ENCODE results near the gene PIAS4. TPM values are rescaled to one million over a fixed set of nuclear protein-coding genes. Genes with fewer than 3 reads are reported as not detected.
A peak's percentile ranks its signal among the peaks of the same experiment; 100 is the strongest.

The PIAS4 gene
- total and polyA plus RNA-seq, 2 of the 13 experiments (the other 11 are each of a cell fraction or from before 2014, with no cell fraction given) = 9.0 to 20.1 TPM

DNA sequence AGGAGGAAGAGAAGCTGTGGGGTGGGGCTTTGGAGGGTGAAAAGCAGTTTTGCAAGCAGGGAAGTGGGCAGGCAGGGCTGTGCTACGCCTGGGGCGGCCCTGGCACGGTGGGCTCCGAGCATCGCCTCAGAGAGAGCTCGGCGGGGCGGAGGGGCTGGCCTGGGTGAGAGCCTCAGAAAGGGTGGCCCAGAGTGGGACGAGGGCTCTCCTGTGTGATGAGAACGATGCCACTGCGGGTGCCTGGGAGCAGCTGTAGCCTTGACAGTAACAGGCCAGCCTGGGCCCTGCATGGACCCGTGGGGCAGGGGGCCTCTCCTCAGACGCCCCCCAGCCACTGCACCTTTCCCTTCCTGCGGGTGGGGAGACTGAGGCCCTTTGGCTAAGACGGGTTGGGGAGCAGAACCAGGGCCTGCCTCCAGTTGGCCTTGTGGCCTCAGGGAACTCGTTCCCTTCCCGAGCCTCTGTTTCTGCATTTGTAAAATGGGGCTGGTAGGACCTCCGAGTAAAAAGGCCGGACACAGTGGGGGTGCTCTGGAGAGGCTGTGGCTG lies 27.6 kb downstream of the PIAS4 start:
- Histone ChIP-seq H3K9ac (ENCODE audit: insufficient read depth, low read depth, low read length) (no peak overlapping the region), H3K27ac (ENCODE audit: extremely low read length, insufficient read depth, low read length) (no peak overlapping the region), H3K36me3 (replicated peaks in 1 of 2; ENCODE audit: control insufficient read depth in 1 of 2, insufficient read depth in 2 of 2, low read length in 2 of 2) (peaks cover 16 to 23% of the 10 kb centered on the region in 2 experiments; a peak in 4 of 5 replicates), H2AFZ (ENCODE audit: low read length) (no peak overlapping the region), H3K4me1 (ENCODE audit: insufficient read depth, low read length) (no peaks in the 10 kb centered on the region), H4K20me1 (ENCODE audit: insufficient read depth, low read length) (no peaks in the 10 kb centered on the region), H3K27me3 (ENCODE audit: control insufficient read depth in 1 of 2, insufficient read depth in 2 of 2, low read length in 2 of 2) (no peaks in the 10 kb centered on the region; a peak in 1 of 5 replicates), H3K4me3 (replicated peaks in 1 of 3; ENCODE audit: insufficient read depth in 1 of 3, low read depth in 2 of 3, low read length in 3 of 3) (no peak overlapping the region), H3K79me2 (ENCODE audit: insufficient read depth, low read length) (no peaks in the 10 kb centered on the region), H3K9me3 (ENCODE audit: low read length) (no peaks in the 10 kb centered on the region), H3K4me2 (ENCODE audit: low read depth, low read length) (no peak overlapping the region)
- TF ChIP-seq, protein P1, sequence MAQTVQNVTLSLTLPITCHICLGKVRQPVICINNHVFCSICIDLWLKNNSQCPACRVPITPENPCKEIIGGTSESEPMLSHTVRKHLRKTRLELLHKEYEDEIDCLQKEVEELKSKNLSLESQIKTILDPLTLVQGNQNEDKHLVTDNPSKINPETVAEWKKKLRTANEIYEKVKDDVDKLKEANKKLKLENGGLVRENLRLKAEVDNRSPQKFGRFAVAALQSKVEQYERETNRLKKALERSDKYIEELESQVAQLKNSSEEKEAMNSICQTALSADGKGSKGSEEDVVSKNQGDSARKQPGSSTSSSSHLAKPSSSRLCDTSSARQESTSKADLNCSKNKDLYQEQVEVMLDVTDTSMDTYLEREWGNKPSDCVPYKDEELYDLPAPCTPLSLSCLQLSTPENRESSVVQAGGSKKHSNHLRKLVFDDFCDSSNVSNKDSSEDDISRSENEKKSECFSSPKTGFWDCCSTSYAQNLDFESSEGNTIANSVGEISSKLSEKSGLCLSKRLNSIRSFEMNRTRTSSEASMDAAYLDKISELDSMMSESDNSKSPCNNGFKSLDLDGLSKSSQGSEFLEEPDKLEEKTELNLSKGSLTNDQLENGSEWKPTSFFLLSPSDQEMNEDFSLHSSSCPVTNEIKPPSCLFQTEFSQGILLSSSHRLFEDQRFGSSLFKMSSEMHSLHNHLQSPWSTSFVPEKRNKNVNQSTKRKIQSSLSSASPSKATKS (CRISPR knock-in tag; IDR thresholded peaks at IDR 0.05) = no peak
- TF ChIP-seq ZBTB7A (CRISPR knock-in tag; IDR thresholded peaks at IDR 0.05) = no peak
- TF ChIP-seq MYNN (CRISPR knock-in tag; IDR thresholded peaks at IDR 0.05; ENCODE audit: low read depth) = no peak
- TF ChIP-seq, protein P2, sequence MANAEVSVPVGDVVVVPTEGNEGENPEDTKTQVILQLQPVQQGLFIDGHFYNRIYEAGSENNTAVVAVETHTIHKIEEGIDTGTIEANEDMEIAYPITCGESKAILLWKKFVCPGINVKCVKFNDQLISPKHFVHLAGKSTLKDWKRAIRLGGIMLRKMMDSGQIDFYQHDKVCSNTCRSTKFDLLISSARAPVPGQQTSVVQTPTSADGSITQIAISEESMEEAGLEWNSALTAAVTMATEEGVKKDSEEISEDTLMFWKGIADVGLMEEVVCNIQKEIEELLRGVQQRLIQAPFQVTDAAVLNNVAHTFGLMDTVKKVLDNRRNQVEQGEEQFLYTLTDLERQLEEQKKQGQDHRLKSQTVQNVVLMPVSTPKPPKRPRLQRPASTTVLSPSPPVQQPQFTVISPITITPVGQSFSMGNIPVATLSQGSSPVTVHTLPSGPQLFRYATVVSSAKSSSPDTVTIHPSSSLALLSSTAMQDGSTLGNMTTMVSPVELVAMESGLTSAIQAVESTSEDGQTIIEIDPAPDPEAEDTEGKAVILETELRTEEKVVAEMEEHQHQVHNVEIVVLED (CRISPR knock-in tag; IDR thresholded peaks at IDR 0.05; ENCODE audit: borderline replicate concordance) = no peak
- TF ChIP-seq RXRB (CRISPR knock-in tag; IDR thresholded peaks at IDR 0.05; ENCODE audit: borderline replicate concordance) = no peak
- TF ChIP-seq, protein P3, sequence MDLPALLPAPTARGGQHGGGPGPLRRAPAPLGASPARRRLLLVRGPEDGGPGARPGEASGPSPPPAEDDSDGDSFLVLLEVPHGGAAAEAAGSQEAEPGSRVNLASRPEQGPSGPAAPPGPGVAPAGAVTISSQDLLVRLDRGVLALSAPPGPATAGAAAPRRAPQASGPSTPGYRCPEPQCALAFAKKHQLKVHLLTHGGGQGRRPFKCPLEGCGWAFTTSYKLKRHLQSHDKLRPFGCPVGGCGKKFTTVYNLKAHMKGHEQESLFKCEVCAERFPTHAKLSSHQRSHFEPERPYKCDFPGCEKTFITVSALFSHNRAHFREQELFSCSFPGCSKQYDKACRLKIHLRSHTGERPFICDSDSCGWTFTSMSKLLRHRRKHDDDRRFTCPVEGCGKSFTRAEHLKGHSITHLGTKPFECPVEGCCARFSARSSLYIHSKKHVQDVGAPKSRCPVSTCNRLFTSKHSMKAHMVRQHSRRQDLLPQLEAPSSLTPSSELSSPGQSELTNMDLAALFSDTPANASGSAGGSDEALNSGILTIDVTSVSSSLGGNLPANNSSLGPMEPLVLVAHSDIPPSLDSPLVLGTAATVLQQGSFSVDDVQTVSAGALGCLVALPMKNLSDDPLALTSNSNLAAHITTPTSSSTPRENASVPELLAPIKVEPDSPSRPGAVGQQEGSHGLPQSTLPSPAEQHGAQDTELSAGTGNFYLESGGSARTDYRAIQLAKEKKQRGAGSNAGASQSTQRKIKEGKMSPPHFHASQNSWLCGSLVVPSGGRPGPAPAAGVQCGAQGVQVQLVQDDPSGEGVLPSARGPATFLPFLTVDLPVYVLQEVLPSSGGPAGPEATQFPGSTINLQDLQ (CRISPR knock-in tag; IDR thresholded peaks at IDR 0.05) = no peak
- TF ChIP-seq, protein P4, sequence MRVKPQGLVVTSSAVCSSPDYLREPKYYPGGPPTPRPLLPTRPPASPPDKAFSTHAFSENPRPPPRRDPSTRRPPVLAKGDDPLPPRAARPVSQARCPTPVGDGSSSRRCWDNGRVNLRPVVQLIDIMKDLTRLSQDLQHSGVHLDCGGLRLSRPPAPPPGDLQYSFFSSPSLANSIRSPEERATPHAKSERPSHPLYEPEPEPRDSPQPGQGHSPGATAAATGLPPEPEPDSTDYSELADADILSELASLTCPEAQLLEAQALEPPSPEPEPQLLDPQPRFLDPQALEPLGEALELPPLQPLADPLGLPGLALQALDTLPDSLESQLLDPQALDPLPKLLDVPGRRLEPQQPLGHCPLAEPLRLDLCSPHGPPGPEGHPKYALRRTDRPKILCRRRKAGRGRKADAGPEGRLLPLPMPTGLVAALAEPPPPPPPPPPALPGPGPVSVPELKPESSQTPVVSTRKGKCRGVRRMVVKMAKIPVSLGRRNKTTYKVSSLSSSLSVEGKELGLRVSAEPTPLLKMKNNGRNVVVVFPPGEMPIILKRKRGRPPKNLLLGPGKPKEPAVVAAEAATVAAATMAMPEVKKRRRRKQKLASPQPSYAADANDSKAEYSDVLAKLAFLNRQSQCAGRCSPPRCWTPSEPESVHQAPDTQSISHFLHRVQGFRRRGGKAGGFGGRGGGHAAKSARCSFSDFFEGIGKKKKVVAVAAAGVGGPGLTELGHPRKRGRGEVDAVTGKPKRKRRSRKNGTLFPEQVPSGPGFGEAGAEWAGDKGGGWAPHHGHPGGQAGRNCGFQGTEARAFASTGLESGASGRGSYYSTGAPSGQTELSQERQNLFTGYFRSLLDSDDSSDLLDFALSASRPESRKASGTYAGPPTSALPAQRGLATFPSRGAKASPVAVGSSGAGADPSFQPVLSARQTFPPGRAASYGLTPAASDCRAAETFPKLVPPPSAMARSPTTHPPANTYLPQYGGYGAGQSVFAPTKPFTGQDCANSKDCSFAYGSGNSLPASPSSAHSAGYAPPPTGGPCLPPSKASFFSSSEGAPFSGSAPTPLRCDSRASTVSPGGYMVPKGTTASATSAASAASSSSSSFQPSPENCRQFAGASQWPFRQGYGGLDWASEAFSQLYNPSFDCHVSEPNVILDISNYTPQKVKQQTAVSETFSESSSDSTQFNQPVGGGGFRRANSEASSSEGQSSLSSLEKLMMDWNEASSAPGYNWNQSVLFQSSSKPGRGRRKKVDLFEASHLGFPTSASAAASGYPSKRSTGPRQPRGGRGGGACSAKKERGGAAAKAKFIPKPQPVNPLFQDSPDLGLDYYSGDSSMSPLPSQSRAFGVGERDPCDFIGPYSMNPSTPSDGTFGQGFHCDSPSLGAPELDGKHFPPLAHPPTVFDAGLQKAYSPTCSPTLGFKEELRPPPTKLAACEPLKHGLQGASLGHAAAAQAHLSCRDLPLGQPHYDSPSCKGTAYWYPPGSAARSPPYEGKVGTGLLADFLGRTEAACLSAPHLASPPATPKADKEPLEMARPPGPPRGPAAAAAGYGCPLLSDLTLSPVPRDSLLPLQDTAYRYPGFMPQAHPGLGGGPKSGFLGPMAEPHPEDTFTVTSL (CRISPR knock-in tag; IDR thresholded peaks at IDR 0.05; ENCODE audit: borderline replicate concordance) = no peak
- ChIA-PET CTCF (ENCODE audit: low intra/inter-chr PET ratio, low total read pairs) (no interaction called here), POLR2A (interaction anchor here (0.5 to 2.4 kb wide), 3 partner anchors 10 to 24 kb away, joined by 3 to 5 read pairs (median 5); no protein-coding TSS in a partner anchor)
- 95% methylated on average over 16 of the region's 19 CpGs for WGBS (ENCODE audit: low lambda C conversion rate)
- in situ Hi-C loops (cut with HindIII; ENCODE audit: extremely low pct_ligation_motif_present, low pct_unique_long_range_greater_than_20kb) = no loop called here
- ATAC-seq = peak; percentile 5; the same call in 2 of the 3 replicates
- intact Hi-C loops (cut with micrococcal nuclease; ENCODE audit: unreplicated experiment) = no loop called here
- no TSS peak for BruUV-seq (replicated peaks)
- no peak for DNase-seq (ENCODE audit: low spot score)
- no peak for FAIRE-seq

Measured in HepG2 (cell line).